Measurements from ENCODE around the gene KRR1. TPM values are rescaled to one million over a fixed set of nuclear protein-coding genes. Genes with fewer than 3 reads are reported as not detected.

KRR1 gene
- total RNA-seq, 3 donors from 2014 or later (not counting 1 experiment from before 2014, with no cell fraction given), result 101 to 112 (median 106) TPM

DNA sequence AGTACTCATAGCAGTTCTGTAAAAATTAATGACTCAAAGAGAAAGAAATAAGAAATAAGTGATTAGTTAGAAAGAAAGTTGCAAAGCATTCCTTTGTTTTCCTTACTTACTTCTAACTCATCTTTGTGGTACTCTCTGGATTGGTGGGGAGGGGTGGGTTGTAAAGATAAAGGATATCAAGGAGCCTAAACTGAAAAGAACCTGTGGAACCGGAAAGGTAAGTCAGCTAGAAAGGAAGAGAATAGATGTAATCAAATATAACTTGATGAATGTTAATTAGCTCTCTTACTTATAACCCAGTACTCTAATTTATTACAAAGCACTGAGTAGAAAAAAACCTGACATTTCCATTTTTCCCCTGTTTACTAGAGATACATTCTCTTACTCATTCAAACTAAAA, 37.5 kb upstream of the KRR1 start:
- Histone ChIP-seq H3K4me3 (ENCODE audit: low read length) (no peak overlapping the region), H3K9me3 (ENCODE audit: control insufficient read depth, insufficient read depth, low read length) (no peaks in the 10 kb centered on the region), H3K4me1 (ENCODE audit: control insufficient read depth, insufficient read depth, low read length) (no peaks in the 10 kb centered on the region), H3K27ac (ENCODE audit: low read length) (no peak overlapping the region), H3K27me3 (ENCODE audit: control insufficient read depth, insufficient read depth, low read length) (peaks cover 6% of the 10 kb centered on the region), H3K36me3 (ENCODE audit: control insufficient read depth, insufficient read depth, low read length) (no peaks in the 10 kb centered on the region)
- Mint-ChIP-seq H3K9me3 (no peaks in the 10 kb centered on the region), H3K4me3 (no peak overlapping the region), H3K4me1 (no peaks in the 10 kb centered on the region), H3K36me3 (no peaks in the 10 kb centered on the region), H3K27me3 (ENCODE audit: low read depth in 2 of 2) (peaks cover 18 to 37% of the 10 kb centered on the region in 2 donors), H3K27ac (no peak overlapping the region)
- no peak for TF ChIP-seq CTCF (IDR thresholded peaks at IDR 0.05)
- no CpG with 5 or more reads among the region's 1 CpG for WGBS (ENCODE audit: insufficient coverage)
- intact Hi-C loops (cut with micrococcal nuclease), result no loop called here
- DNase-seq, result no peak
- no peak for ATAC-seq

DNA sequence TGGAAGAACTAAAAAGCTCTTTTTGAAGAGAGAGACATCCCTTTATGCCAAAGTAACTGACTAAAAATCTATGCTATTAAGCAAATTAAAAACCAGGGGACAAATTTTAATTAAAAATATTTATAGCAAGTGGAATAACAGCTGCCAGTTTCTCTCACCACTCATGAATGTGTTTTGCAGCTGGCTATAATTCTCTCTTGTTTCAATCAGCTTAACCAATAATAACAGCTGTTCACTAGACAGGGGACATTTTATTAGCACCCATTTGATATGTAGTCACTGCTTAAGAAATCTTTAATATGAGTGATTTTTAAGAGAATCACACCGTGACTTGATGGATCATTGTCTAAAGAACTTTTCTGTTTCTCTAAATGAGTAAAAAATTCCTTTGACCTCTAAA, 34.2 kb upstream of the KRR1 start:
- WGBS (ENCODE audit: insufficient coverage), result no CpG with 5 or more reads among the region's 1 CpG
- Histone ChIP-seq H3K4me3 (ENCODE audit: low read length) (no peak overlapping the region), H3K9me3 (ENCODE audit: control insufficient read depth, insufficient read depth, low read length) (no peaks in the 10 kb centered on the region), H3K27ac (ENCODE audit: low read length) (no peak overlapping the region), H3K27me3 (ENCODE audit: control insufficient read depth, insufficient read depth, low read length) (peaks cover 6% of the 10 kb centered on the region), H3K36me3 (ENCODE audit: control insufficient read depth, insufficient read depth, low read length) (no peaks in the 10 kb centered on the region), H3K4me1 (ENCODE audit: control insufficient read depth, insufficient read depth, low read length) (no peaks in the 10 kb centered on the region)
- intact Hi-C loops (cut with micrococcal nuclease), result no loop called here
- H3K27ac Mint-ChIP-seq, result no peak overlapping the region
- no peaks in the 10 kb centered on the region for H3K9me3 Mint-ChIP-seq
- no peaks in the 10 kb centered on the region for H3K4me1 Mint-ChIP-seq
- no peak for TF ChIP-seq CTCF (IDR thresholded peaks at IDR 0.05)
- peaks cover 20 to 59% of the 10 kb centered on the region in 2 donors for H3K27me3 Mint-ChIP-seq (ENCODE audit: low read depth in 2 of 2)
- no peaks in the 10 kb centered on the region for H3K36me3 Mint-ChIP-seq
- ATAC-seq (no peak), DNase-seq (no peak)
- H3K4me3 Mint-ChIP-seq, result no peak overlapping the region

GRCh38 chr12:75543529-75543928, 32.1 kb upstream of the KRR1 start:
- ATAC-seq, result no peak
- Mint-ChIP-seq H3K36me3 (no peaks in the 10 kb centered on the region), H3K4me1 (no peaks in the 10 kb centered on the region), H3K9me3 (no peaks in the 10 kb centered on the region), H3K27me3 (ENCODE audit: low read depth in 2 of 2) (peaks cover 15 to 62% of the 10 kb centered on the region in 2 donors), H3K4me3 (no peak overlapping the region), H3K27ac (no peak overlapping the region)
- Histone ChIP-seq H3K27ac (ENCODE audit: low read length) (no peak overlapping the region), H3K36me3 (ENCODE audit: control insufficient read depth, insufficient read depth, low read length) (no peaks in the 10 kb centered on the region), H3K4me3 (ENCODE audit: low read length) (no peak overlapping the region), H3K27me3 (ENCODE audit: control insufficient read depth, insufficient read depth, low read length) (peaks cover 4% of the 10 kb centered on the region), H3K9me3 (ENCODE audit: control insufficient read depth, insufficient read depth, low read length) (no peaks in the 10 kb centered on the region), H3K4me1 (ENCODE audit: control insufficient read depth, insufficient read depth, low read length) (no peaks in the 10 kb centered on the region)
- TF ChIP-seq CTCF (IDR thresholded peaks at IDR 0.05), result no peak
- intact Hi-C loops (cut with micrococcal nuclease), result no loop called here
- 100% methylated on average over 1 of the region's 1 CpG for WGBS (ENCODE audit: insufficient coverage)
- no peak for DNase-seq

- Histone ChIP-seq H3K36me3 (ENCODE audit: control insufficient read depth, insufficient read depth, low read length) (no peaks in the 10 kb centered on the region), H3K4me1 (ENCODE audit: control insufficient read depth, insufficient read depth, low read length) (no peaks in the 10 kb centered on the region), H3K27ac (ENCODE audit: low read length) (no peak overlapping the region), H3K9me3 (ENCODE audit: control insufficient read depth, insufficient read depth, low read length) (no peaks in the 10 kb centered on the region), H3K4me3 (ENCODE audit: low read length) (no peak overlapping the region), H3K27me3 (ENCODE audit: control insufficient read depth, insufficient read depth, low read length) (peaks cover 2% of the 10 kb centered on the region)
- H3K9me3 Mint-ChIP-seq, result no peaks in the 10 kb centered on the region
- peaks cover 21 to 64% of the 10 kb centered on the region in 2 donors for H3K27me3 Mint-ChIP-seq (ENCODE audit: low read depth in 2 of 2)
- H3K4me3 Mint-ChIP-seq, result no peak overlapping the region
- ATAC-seq (no peak), DNase-seq (no peak)
- WGBS (ENCODE audit: insufficient coverage), result no CpG with 5 or more reads among the region's 1 CpG
- no peak overlapping the region for H3K27ac Mint-ChIP-seq
- no peak for TF ChIP-seq CTCF (IDR thresholded peaks at IDR 0.05)
- no peaks in the 10 kb centered on the region for H3K4me1 Mint-ChIP-seq
- no peaks in the 10 kb centered on the region for H3K36me3 Mint-ChIP-seq
- intact Hi-C loops (cut with micrococcal nuclease), result no loop called here
Measured at GRCh38 chr12:75542942-75543341, 31.5 kb upstream of the KRR1 start.

All from natural killer cell (primary cell).